HepG2 (cell line): ENCODE results near the gene EBF4. TPM values are rescaled to one million over a fixed set of nuclear protein-coding genes. Genes with fewer than 3 reads are reported as not detected.

Source experiments
- MBD4 ChIP-seq: IDR thresholded peaks from 2 replicates; pipeline ENCODE4 v1.6.1; 2012; ENCODE audit warnings: low read length, inconsistent platforms, borderline replicate concordance
- MED1 ChIP-seq: sonication (generic); formaldehyde crosslinking; IDR thresholded peaks from 2 replicates; pipeline ENCODE4 v1.4.0; 2020; ENCODE audit warnings: missing genetic modification reagents
- NCOA1 ChIP-seq: sonication (generic); formaldehyde crosslinking; IDR thresholded peaks from 2 replicates; pipeline ENCODE4 v1.9.0; 2021; ENCODE audit warnings: missing genetic modification reagents
- NCOA5 ChIP-seq: sonication (generic); formaldehyde crosslinking; IDR thresholded peaks from 2 replicates; pipeline ENCODE4 v1.4.0; 2020; ENCODE audit warnings: missing genetic modification reagents
- NR2F1 ChIP-seq, 2 experiments: fragments of 450-650 bp in 1 of 2; formaldehyde crosslinking in 1 of 2; IDR thresholded peaks; 2 replicates each; pipeline versions ENCODE4 v1.5.0 to v1.6.1; 2016 to 2020; ENCODE audit warnings: mild to moderate bottlenecking in 1 of 2, missing compliant biosample characterization in 1 of 2, missing genetic modification reagents in 1 of 2, moderate library complexity in 1 of 2
- PAF1 ChIP-seq: IDR thresholded peaks from 2 replicates; pipeline ENCODE4 v1.6.1; 2016; ENCODE audit warnings: missing genetic modification reagents, missing compliant biosample characterization
- PAWR ChIP-seq: sonication (generic); formaldehyde crosslinking; IDR thresholded peaks from 2 replicates; pipeline ENCODE4 v1.4.0; 2020; ENCODE audit warnings: missing genetic modification reagents, mild to moderate bottlenecking, borderline replicate concordance
- PAX8 ChIP-seq: sonication (generic); formaldehyde crosslinking; IDR thresholded peaks from 2 replicates; pipeline ENCODE4 v1.8.0; 2022; ENCODE audit warnings: mild to moderate bottlenecking, missing genetic modification reagents, borderline replicate concordance
- POLR2G ChIP-seq: fragments of 200-400 bp; formaldehyde crosslinking; IDR thresholded peaks from 2 replicates; pipeline ENCODE4 v1.6.1; 2018; ENCODE audit warnings: mild to moderate bottlenecking, low read depth, low read length, moderate library complexity
- PTBP1 ChIP-seq: fragments of 200-400 bp; formaldehyde crosslinking; IDR thresholded peaks from 2 replicates; pipeline ENCODE4 v1.6.1; 2018; ENCODE audit warnings: low read length, low read depth; ENCODE audit not compliant: poor library complexity, severe bottlenecking
- RBFOX2 ChIP-seq: fragments of 200-400 bp; formaldehyde crosslinking; IDR thresholded peaks from 2 replicates; pipeline ENCODE4 v1.6.1; 2017; ENCODE audit warnings: low read depth, mild to moderate bottlenecking, low read length
- REL ChIP-seq: sonication (generic); formaldehyde crosslinking; conservative IDR thresholded peaks from 2 replicates; pipeline ENCODE4 v1.8.0; 2022; ENCODE audit warnings: mild to moderate bottlenecking, missing genetic modification reagents, moderate library complexity
- SAFB2 ChIP-seq: sonication (generic); formaldehyde crosslinking; IDR thresholded peaks from 2 replicates; pipeline ENCODE4 v1.5.1; 2020; ENCODE audit warnings: missing genetic modification reagents, low read depth, mild to moderate bottlenecking, borderline replicate concordance
- USF2 ChIP-seq, 2 experiments: sonication (generic) in 1 of 2; formaldehyde crosslinking in 1 of 2; IDR thresholded peaks; 2 replicates each; pipeline versions ENCODE4 v1.5.1 to v1.6.1; 2011 to 2020; ENCODE audit warnings: borderline replicate concordance in 1 of 2, low read depth in 1 of 2, low read length in 1 of 2, mild to moderate bottlenecking in 1 of 2, missing genetic modification reagents in 1 of 2, moderate library complexity in 1 of 2
- YEATS2 ChIP-seq: sonication (generic); formaldehyde crosslinking; IDR thresholded peaks from 2 replicates; pipeline ENCODE4 v1.4.0; 2020; ENCODE audit warnings: missing genetic modification reagents, borderline replicate concordance
- ZBTB7A ChIP-seq: sonication (generic); formaldehyde crosslinking; IDR thresholded peaks from 2 replicates; pipeline ENCODE4 v1.8.0; 2022; ENCODE audit warnings: mild to moderate bottlenecking, missing genetic modification reagents
- ZNF101 ChIP-seq: sonication (generic); formaldehyde crosslinking; IDR thresholded peaks from 2 replicates; pipeline ENCODE4 v1.4.0; 2020; ENCODE audit warnings: mild to moderate bottlenecking, low read depth, missing genetic modification reagents, borderline replicate concordance
- ZNF232 ChIP-seq: sonication (generic); formaldehyde crosslinking; IDR thresholded peaks from 2 replicates; pipeline ENCODE4 v1.4.0; 2020; ENCODE audit warnings: missing genetic modification reagents, borderline replicate concordance
- ZNF547 ChIP-seq: sonication (generic); formaldehyde crosslinking; IDR thresholded peaks from 2 replicates; pipeline ENCODE4 v1.5.1; 2020; ENCODE audit warnings: mild to moderate bottlenecking, missing genetic modification reagents
- ZNF589 ChIP-seq: sonication (generic); formaldehyde crosslinking; conservative IDR thresholded peaks from 2 replicates; pipeline ENCODE4 v1.8.0; 2022; ENCODE audit warnings: mild to moderate bottlenecking, moderate library complexity, missing genetic modification reagents
- ZNF891 ChIP-seq: sonication (generic); formaldehyde crosslinking; IDR thresholded peaks from 2 replicates; pipeline ENCODE4 v1.5.0; 2020; ENCODE audit warnings: mild to moderate bottlenecking, missing genetic modification reagents
- polyA plus RNA-seq, 8 experiments: library from polyadenylated mRNA; depleted of rRNA in 3 of 8; stranded (reverse) in 7 of 8; unstranded in 1 of 8; fragments of >200 nt; fragmentation: Illumina TruSeq in 4 of 8; extraction: Trizol in 4 of 8; gene quantifications; 2 replicates each; pipeline versions ENCODE4 v1.2.1 to v1.2.3, GENCODE V29; 2011 to 2016; ENCODE audit warnings: low read depth in 4 of 8, missing spikeins in 1 of 8, mixed read lengths in 1 of 8; ENCODE audit not compliant: insufficient read depth in 1 of 8
- total RNA-seq, 5 experiments: library from RNA; depleted of rRNA; stranded (reverse); fragments of >200 nt; fragmentation: Illumina TruSeq; extraction: Trizol; gene quantifications; 2 replicates each; pipeline ENCODE4 v1.2.3, GENCODE V29; 2016; ENCODE audit warnings: low read depth in 1 of 5
- TF ChIP-seq, protein P1 (sequence below): sonication (generic); formaldehyde crosslinking; IDR thresholded peaks from 2 replicates; pipeline ENCODE4 v1.5.1; 2020; ENCODE audit warnings: mild to moderate bottlenecking, missing genetic modification reagents, moderate library complexity

EBF4 gene
- total and polyA plus RNA-seq, 2 of the 13 experiments (the other 11 are each of a cell fraction or from before 2014, with no cell fraction given) = 0.84 to 2.2 TPM

- TF ChIP-seq REL (CRISPR knock-in tag) (0 out of 2 replicates have a peak, but pooled peaks have one; percentile 49), PAWR (CRISPR knock-in tag) (no peak), POLR2G (peak; percentile 88), NCOA5 (CRISPR knock-in tag) (peak; percentile 59; the same call in 1 of the 2 replicates), NCOA1 (CRISPR knock-in tag) (no peak), ZNF232 (CRISPR knock-in tag) (no peak), RBFOX2 (peak; percentile 76), ZNF101 (0 out of 2 replicates have a peak, but pooled peaks have one; percentile 34), USF2 (IDR thresholded peaks at IDR 0.05; ENCODE audit: low read depth, low read length) (0 out of 2 replicates have a peak, but pooled peaks have one; percentile 20), USF2 (CRISPR knock-in tag; IDR thresholded peaks at IDR 0.05; ENCODE audit: borderline replicate concordance) (no peak), ZNF547 (0 out of 2 replicates have a peak, but pooled peaks have one; percentile 49), PAF1 (peak; percentile 98), NR2F1 (CRISPR knock-in tag; IDR thresholded peaks at IDR 0.05) (0 out of 4 replicates have a peak, but pooled peaks of 1 of the 2 experiments have one; percentile 13), ZNF891 (CRISPR knock-in tag) (peak; percentile 72; the same call in 1 of the 2 replicates), SAFB2 (CRISPR knock-in tag) (peak; percentile 43; the same call in 1 of the 2 replicates), YEATS2 (CRISPR knock-in tag) (0 out of 2 replicates have a peak, but pooled peaks have one; percentile 16), PTBP1 (peak; percentile 45), MED1 (CRISPR knock-in tag) (0 out of 2 replicates have a peak, but pooled peaks have one; percentile 35), ZNF589 (CRISPR knock-in tag) (0 out of 2 replicates have a peak, but pooled peaks have one; percentile 47), MBD4 (0 out of 2 replicates have a peak, but pooled peaks have one; percentile 20), ZBTB7A (0 out of 2 replicates have a peak, but pooled peaks have one; percentile 8), PAX8 (CRISPR knock-in tag) (no peak)
- TF ChIP-seq, protein P1, sequence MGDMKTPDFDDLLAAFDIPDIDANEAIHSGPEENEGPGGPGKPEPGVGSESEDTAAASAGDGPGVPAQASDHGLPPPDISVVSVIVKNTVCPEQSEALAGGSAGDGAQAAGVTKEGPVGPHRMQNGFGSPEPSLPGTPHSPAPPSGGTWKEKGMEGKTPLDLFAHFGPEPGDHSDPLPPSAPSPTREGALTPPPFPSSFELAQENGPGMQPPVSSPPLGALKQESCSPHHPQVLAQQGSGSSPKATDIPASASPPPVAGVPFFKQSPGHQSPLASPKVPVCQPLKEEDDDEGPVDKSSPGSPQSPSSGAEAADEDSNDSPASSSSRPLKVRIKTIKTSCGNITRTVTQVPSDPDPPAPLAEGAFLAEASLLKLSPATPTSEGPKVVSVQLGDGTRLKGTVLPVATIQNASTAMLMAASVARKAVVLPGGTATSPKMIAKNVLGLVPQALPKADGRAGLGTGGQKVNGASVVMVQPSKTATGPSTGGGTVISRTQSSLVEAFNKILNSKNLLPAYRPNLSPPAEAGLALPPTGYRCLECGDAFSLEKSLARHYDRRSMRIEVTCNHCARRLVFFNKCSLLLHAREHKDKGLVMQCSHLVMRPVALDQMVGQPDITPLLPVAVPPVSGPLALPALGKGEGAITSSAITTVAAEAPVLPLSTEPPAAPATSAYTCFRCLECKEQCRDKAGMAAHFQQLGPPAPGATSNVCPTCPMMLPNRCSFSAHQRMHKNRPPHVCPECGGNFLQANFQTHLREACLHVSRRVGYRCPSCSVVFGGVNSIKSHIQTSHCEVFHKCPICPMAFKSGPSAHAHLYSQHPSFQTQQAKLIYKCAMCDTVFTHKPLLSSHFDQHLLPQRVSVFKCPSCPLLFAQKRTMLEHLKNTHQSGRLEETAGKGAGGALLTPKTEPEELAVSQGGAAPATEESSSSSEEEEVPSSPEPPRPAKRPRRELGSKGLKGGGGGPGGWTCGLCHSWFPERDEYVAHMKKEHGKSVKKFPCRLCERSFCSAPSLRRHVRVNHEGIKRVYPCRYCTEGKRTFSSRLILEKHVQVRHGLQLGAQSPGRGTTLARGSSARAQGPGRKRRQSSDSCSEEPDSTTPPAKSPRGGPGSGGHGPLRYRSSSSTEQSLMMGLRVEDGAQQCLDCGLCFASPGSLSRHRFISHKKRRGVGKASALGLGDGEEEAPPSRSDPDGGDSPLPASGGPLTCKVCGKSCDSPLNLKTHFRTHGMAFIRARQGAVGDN (CRISPR knock-in tag) = peak; percentile 45
These were observed 33.9 kb upstream of the EBF4 start (continued) for GRCh38 chr20:2658414-2659354.
